C4-2B (cell line): ENCODE data around the gene ARHGEF4.

Experiments used
- H3K27ac ChIP-seq: fragments of 450-650 bp; 2 replicates; pipeline ENCODE4 v1.5.1; 2017
- CTCF ChIP-seq: fragments of 450-650 bp; conservative IDR thresholded peaks from 2 replicates; pipeline ENCODE4 v1.5.1; 2017; ENCODE audit warnings: mild to moderate bottlenecking
- ZFX ChIP-seq: fragments of 450-650 bp; IDR thresholded peaks from 2 replicates; pipeline ENCODE4 v1.6.1; 2017

The ARHGEF4 gene

GRCh38 chr2:130854301-130854700 is 17.6 kb downstream of the ARHGEF4 start:
- H3K27ac ChIP-seq: no peak overlapping the region
- TF ChIP-seq CTCF (no peak), ZFX (no peak)

GRCh38 chr2:130864830-130865800 is 28.4 kb downstream of the ARHGEF4 start:
- H3K27ac ChIP-seq: peak overlapping the region; percentile 37; the same call in 1 of the 2 replicates

DNA sequence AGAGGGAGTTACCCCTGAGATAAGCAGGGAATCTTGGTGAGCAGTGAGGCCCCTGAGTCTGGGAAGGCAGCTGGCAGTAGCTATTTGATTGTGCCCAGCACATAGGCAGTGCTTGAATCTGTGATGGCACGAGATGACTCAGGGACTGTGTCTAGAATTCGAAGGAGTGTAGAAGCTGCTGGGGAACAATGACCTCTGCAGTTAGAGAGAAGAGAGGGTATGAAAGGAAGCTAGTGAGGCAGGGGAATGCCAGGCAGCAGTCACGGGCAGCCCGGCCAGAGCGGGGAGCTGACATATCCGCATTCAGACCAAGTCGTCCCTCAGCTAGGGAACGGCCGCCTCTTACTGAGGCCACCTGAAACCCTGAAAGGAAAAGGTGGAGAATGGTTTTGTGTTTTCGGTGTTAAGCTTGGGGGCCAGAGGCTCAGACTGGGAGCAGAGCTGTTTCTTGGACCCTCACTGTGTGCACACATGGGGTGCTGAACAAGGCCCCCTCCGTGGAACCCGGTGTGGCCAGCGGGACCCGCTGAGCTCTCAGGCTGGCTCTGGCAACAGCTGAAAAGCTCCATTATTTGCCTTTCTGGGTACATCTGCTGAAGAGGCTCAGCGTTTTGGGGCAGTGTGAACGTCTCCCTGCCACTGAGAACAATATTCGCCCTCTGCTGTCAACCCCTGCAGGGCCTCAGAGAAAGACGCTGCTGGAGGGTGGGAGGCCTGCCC is 32.9 kb downstream of the ARHGEF4 start:
- H3K27ac ChIP-seq: no peak overlapping the region
- no peak for TF ChIP-seq CTCF
- TF ChIP-seq ZFX: no peak

More at GRCh38 chr2:130864830-130865800, 28.4 kb downstream of the ARHGEF4 start:
- TF ChIP-seq CTCF: no peak
- TF ChIP-seq ZFX: no peak

- no peak overlapping the region for H3K27ac ChIP-seq
- no peak for TF ChIP-seq ZFX
- TF ChIP-seq CTCF: no peak
These were observed 33.4 kb downstream of the ARHGEF4 start for GRCh38 chr2:130870161-130870485.

GRCh38 chr2:130870779-130871178 is 34.1 kb downstream of the ARHGEF4 start:
- no peak overlapping the region for H3K27ac ChIP-seq

GRCh38 chr2:130871843-130872740 is 35.4 kb downstream of the ARHGEF4 start:
- TF ChIP-seq ZFX (no peak), CTCF (no peak)
- H3K27ac ChIP-seq: no peak overlapping the region

More at GRCh38 chr2:130870779-130871178, 34.1 kb downstream of the ARHGEF4 start:
- no peak for TF ChIP-seq ZFX
- TF ChIP-seq CTCF: no peak
